Fibroblast of villous mesenchyme (primary cell): ENCODE measurements around the gene ADGRL3. TPM values are rescaled to one million over a fixed set of nuclear protein-coding genes. Genes with fewer than 3 reads are reported as not detected.

ENCODE experiments used
- DNase-seq: peaks from one replicate; pipeline ENCODE4 v3.0.0-alpha.2; 2010; ENCODE audit warnings: low read depth
- H3K4me3 ChIP-seq: 2 replicates; pipeline ENCODE4 v1.5.1; 2011; ENCODE audit warnings: low read depth, mild to moderate bottlenecking, low read length
- CTCF ChIP-seq: IDR thresholded peaks from 2 replicates; pipeline ENCODE4 v1.5.1; 2012; ENCODE audit warnings: low read depth, mild to moderate bottlenecking, low read length; ENCODE audit not compliant: insufficient read depth
- total RNA-seq: library from RNA; depleted of rRNA; stranded (reverse); fragments of >200 nt; gene quantifications from 2 replicates; pipeline ENCODE4 v1.2.3, GENCODE V29; 2012

The ADGRL3 gene
- total RNA-seq, 1 donor = 2.2 TPM

GRCh38 chr4:61805227-61805626 lies 605.1 kb downstream of the ADGRL3 start:
- DNase-seq = no peak
- no peak overlapping the region for H3K4me3 ChIP-seq
- TF ChIP-seq CTCF = no peak

GRCh38 chr4:61805979-61806378 lies 605.9 kb downstream of the ADGRL3 start:
- no peak for TF ChIP-seq CTCF
- DNase-seq = no peak
- H3K4me3 ChIP-seq = no peak overlapping the region

- no peak overlapping the region for H3K4me3 ChIP-seq
- DNase-seq = no peak
- no peak for TF ChIP-seq CTCF
These were observed 612.0 kb downstream of the ADGRL3 start for GRCh38 chr4:61812171-61812570.

GRCh38 chr4:61817071-61817470 lies 616.9 kb downstream of the ADGRL3 start:
- no peak for TF ChIP-seq CTCF
- H3K4me3 ChIP-seq = no peak overlapping the region
- no peak for DNase-seq

GRCh38 chr4:61820136-61820535 lies 620.0 kb downstream of the ADGRL3 start:
- no peak for TF ChIP-seq CTCF
- no peak for DNase-seq

GRCh38 chr4:61824454-61824853 lies 624.3 kb downstream of the ADGRL3 start:
- DNase-seq = no peak
- TF ChIP-seq CTCF = no peak
- H3K4me3 ChIP-seq = no peak overlapping the region

More at GRCh38 chr4:61820136-61820535, 620.0 kb downstream of the ADGRL3 start:
- no peak overlapping the region for H3K4me3 ChIP-seq

- no peak for TF ChIP-seq CTCF
These were observed 627.8 kb downstream of the ADGRL3 start for GRCh38 chr4:61827907-61828391.

More at GRCh38 chr4:61827907-61828391, 627.8 kb downstream of the ADGRL3 start:
- DNase-seq = no peak
- H3K4me3 ChIP-seq = no peak overlapping the region
